IMR-90 (cell line): ENCODE data around the gene TTC7B. TPM values are rescaled to one million over a fixed set of nuclear protein-coding genes. Genes with fewer than 3 reads are reported as not detected.

Experiments
- ATAC-seq: fragments of 200-7000 bp; cut with Tn5 transposase; 2 replicates; pipeline ENCODE4 v1.9.1; 2020; ENCODE audit warnings: low read depth, mild to moderate bottlenecking, moderate library complexity
- BruUV-seq: library from RNA; stranded (reverse); fragments of 400-500 nt; replicated peaks from 2 replicates; lab custom pipeline; 2021; lab: Mats Ljungman, UMichigan
- CTCF ChIA-PET: fragments of 300-600 bp; formaldehyde crosslinking; extraction: SDS; loops from one replicate; lab custom pipeline; 2021; ENCODE audit warnings: antibody characterized with exemption; lab: Yijun Ruan, JAX
- POLR2A ChIA-PET: fragments of 300-600 bp; sonication (Branson Sonifier 250); formaldehyde crosslinking; loops from one replicate; lab custom pipeline; 2022; ENCODE audit warnings: antibody characterized with exemption; ENCODE audit not compliant: unreplicated experiment; lab: Charles Lee
- DNase-seq: peaks from one replicate; pipeline ENCODE4 v3.0.0; 2013
- H2AFZ ChIP-seq: replicated peaks from 2 replicates; pipeline ENCODE3; 2013; ENCODE audit warnings: low read length, mild to moderate bottlenecking; ENCODE audit not compliant: poor library complexity
- H2AK5ac ChIP-seq: 2 replicates; pipeline ENCODE4 v1.6.1; 2013; ENCODE audit warnings: low read depth, low read length, inconsistent platforms
- H2AK9ac ChIP-seq: replicated peaks from 2 replicates; pipeline ENCODE3; 2013; ENCODE audit warnings: mild to moderate bottlenecking, low read depth, low read length, moderate library complexity; ENCODE audit not compliant: poor library complexity
- H2BK120ac ChIP-seq: 2 replicates; pipeline ENCODE4 v1.6.1; 2013; ENCODE audit warnings: low read depth, low read length, inconsistent platforms
- H2BK15ac ChIP-seq: 3 replicates; pipeline ENCODE4 v1.6.1; 2013; ENCODE audit warnings: low read depth, low read length, inconsistent platforms
- H2BK20ac ChIP-seq: 2 replicates; pipeline ENCODE4 v1.6.1; 2013; ENCODE audit warnings: low read depth, mild to moderate bottlenecking, inconsistent platforms, low read length, moderate library complexity
- H2BK5ac ChIP-seq: 2 replicates; pipeline ENCODE4 v1.6.1; 2013; ENCODE audit warnings: mild to moderate bottlenecking, low read depth, low read length, inconsistent platforms; ENCODE audit not compliant: poor library complexity, severe bottlenecking
- H3K14ac ChIP-seq: replicated peaks from 2 replicates; pipeline ENCODE4 v1.6.1; 2013; ENCODE audit warnings: low read depth, low read length, inconsistent platforms
- H3K18ac ChIP-seq: 2 replicates; pipeline ENCODE4 v1.6.1; 2013; ENCODE audit warnings: low read depth, low read length, control low read depth
- H3K23ac ChIP-seq: 2 replicates; pipeline ENCODE4 v1.6.1; 2013; ENCODE audit warnings: low read depth, low read length, inconsistent platforms
- H3K27ac ChIP-seq: 2 replicates; pipeline ENCODE4 v1.5.1; 2013; ENCODE audit warnings: mild to moderate bottlenecking, control low read depth, low read length; ENCODE audit not compliant: insufficient read depth
- H3K27me3 ChIP-seq: 2 replicates; pipeline ENCODE4 v1.6.1; 2013; ENCODE audit warnings: low read length; ENCODE audit not compliant: control insufficient read depth, insufficient read depth
- H3K36me3 ChIP-seq: 2 replicates; pipeline ENCODE4 v1.6.1; 2013; ENCODE audit warnings: low read length, mixed read lengths; ENCODE audit not compliant: control insufficient read depth, insufficient read depth
- H3K4ac ChIP-seq: 2 replicates; pipeline ENCODE4 v1.6.1; 2013; ENCODE audit warnings: low read depth, low read length, inconsistent platforms
- H3K4me1 ChIP-seq: 2 replicates; pipeline ENCODE4 v1.6.1; 2013; ENCODE audit warnings: low read length, mixed read lengths; ENCODE audit not compliant: control insufficient read depth, insufficient read depth
- H3K4me2 ChIP-seq: 2 replicates; pipeline ENCODE4 v1.6.1; 2013; ENCODE audit warnings: low read depth, mild to moderate bottlenecking, control low read depth, low read length, moderate library complexity
- H3K4me3 ChIP-seq: 2 replicates; pipeline ENCODE4 v1.5.1; 2013; ENCODE audit warnings: low read depth, mild to moderate bottlenecking, control low read depth, low read length, moderate library complexity; ENCODE audit not compliant: insufficient read depth
- H3K56ac ChIP-seq: 2 replicates; pipeline ENCODE4 v1.6.1; 2013; ENCODE audit warnings: low read length, inconsistent platforms; ENCODE audit not compliant: insufficient read depth; ENCODE audit errors: extremely low read depth
- H3K79me1 ChIP-seq, 2 experiments: 2 replicates each; pipeline ENCODE4 v1.6.1; 2013; ENCODE audit warnings: low read length in 2 of 2, inconsistent platforms in 1 of 2, low read depth in 1 of 2
- H3K9ac ChIP-seq: 2 replicates; pipeline ENCODE4 v1.6.1; 2013; ENCODE audit warnings: low read depth, low read length, control low read depth
- H3K9me1 ChIP-seq: 2 replicates; pipeline ENCODE4 v1.6.1; 2013; ENCODE audit warnings: low read length, inconsistent platforms; ENCODE audit not compliant: insufficient read depth
- H3K9me3 ChIP-seq: 2 replicates; pipeline ENCODE4 v1.6.1; 2013; ENCODE audit warnings: low read length; ENCODE audit not compliant: control insufficient read depth, insufficient read depth
- H4K20me1 ChIP-seq: 2 replicates; pipeline ENCODE4 v1.6.1; 2013; ENCODE audit warnings: low read length, inconsistent platforms; ENCODE audit not compliant: insufficient read depth
- H4K5ac ChIP-seq: 2 replicates; pipeline ENCODE4 v1.6.1; 2013; ENCODE audit warnings: mild to moderate bottlenecking, low read depth, low read length, control low read depth
- H4K8ac ChIP-seq, 2 experiments: 2 replicates each; pipeline ENCODE4 v1.6.1; 2013; ENCODE audit warnings: low read depth in 2 of 2, low read length in 2 of 2, control low read depth in 1 of 2, inconsistent platforms in 1 of 2
- H4K91ac ChIP-seq: 2 replicates; pipeline ENCODE4 v1.6.1; 2013; ENCODE audit warnings: low read depth, low read length, inconsistent platforms; ENCODE audit not compliant: insufficient read depth
- CEBPB ChIP-seq: IDR thresholded peaks from 2 replicates; pipeline ENCODE4 v1.6.1; 2012; ENCODE audit warnings: low read depth, low read length, improper control_type of control experiment
- MAZ ChIP-seq: IDR thresholded peaks from 2 replicates; pipeline ENCODE4 v1.6.1; 2012; ENCODE audit warnings: low read depth, mild to moderate bottlenecking, low read length, improper control_type of control experiment, moderate library complexity, borderline replicate concordance
- MXI1 ChIP-seq: IDR thresholded peaks from 2 replicates; pipeline ENCODE4 v1.6.1; 2012; ENCODE audit warnings: low read depth, mild to moderate bottlenecking, low read length, moderate library complexity, borderline replicate concordance
- RCOR1 ChIP-seq: IDR thresholded peaks from 2 replicates; pipeline ENCODE4 v1.6.1; 2012; ENCODE audit warnings: mild to moderate bottlenecking, low read length, improper control_type of control experiment; ENCODE audit not compliant: insufficient replicate concordance
- RFX5 ChIP-seq: IDR thresholded peaks from 2 replicates; pipeline ENCODE4 v1.8.0; 2012; ENCODE audit warnings: low read depth, mild to moderate bottlenecking, low read length, moderate library complexity
- WGBS, 2 experiments: methylation state at CpG; one replicate each; pipeline versions ENCODE4 v1.1.5 to v1.1.7; 2013; ENCODE audit warnings: missing lambda C conversion rate in 2 of 2; ENCODE audit not compliant: insufficient read length in 1 of 2; ENCODE audit errors: extremely low coverage in 2 of 2; 5-methylcytosine and 5-hydroxymethylcytosine counted together
- dilution Hi-C: fragments of 300-500 bp; cut with HindIII; formaldehyde crosslinking; loops from one replicate; pipeline ENCODE4 v1.14.3; 2018; ENCODE audit warnings: low sequenced_read_pairs; ENCODE audit not compliant: unreplicated experiment
- in situ Hi-C: fragments of 300-500 bp; cut with MboI; formaldehyde crosslinking; loops from 3 replicates; pipeline ENCODE4 v1.14.3; 2019; ENCODE audit warnings: low sequenced_read_pairs, inconsistent platforms, mixed read lengths
- intact Hi-C: fragments of 100-400 bp; cut with micrococcal nuclease; formaldehyde crosslinking; loops from 2 replicates; pipeline ENCODE4 v1.10.0; 2022
- polyA plus RNA-seq, 3 experiments: library from polyadenylated mRNA; depleted of rRNA; stranded (reverse); fragments of >200 nt; gene quantifications; 2 replicates each; pipeline ENCODE4 v1.2.3, GENCODE V29; 2012; ENCODE audit warnings: low replicate concordance in 1 of 3
- total RNA-seq: library from RNA; depleted of rRNA; stranded (reverse); fragments of >200 nt; gene quantifications from 2 replicates; pipeline ENCODE4 v1.2.3, GENCODE V29; 2012

TTC7B gene
- total and polyA plus RNA-seq, 2 of the 4 experiments (the other 2 are of a cell fraction), result 18.1 to 35.3 TPM

GRCh38 chr14:90714811-90715210 is 101.4 kb downstream of the TTC7B start:
- CTCF ChIA-PET, result no interaction called here
- H3K23ac ChIP-seq, result 0 out of 2 replicates have a peak overlapping the region, but pooled peaks have one; percentile 14

More at GRCh38 chr14:90714811-90715210, 101.4 kb downstream of the TTC7B start:
- Histone ChIP-seq H2BK120ac (no peak overlapping the region), H3K4me1 (peaks cover 6% of the 10 kb centered on the region; the same call in 1 of the 2 replicates), H3K27ac (no peak overlapping the region), H2AK5ac (no peak overlapping the region), H4K8ac (no peak overlapping the region), H4K20me1 (no peaks in the 10 kb centered on the region; the same call in 1 of the 2 replicates), H3K18ac (no peak overlapping the region), H3K79me1 (peaks cover 0 to 3% of the 10 kb centered on the region in 2 experiments; a peak in 1 of 4 replicates), H2BK20ac (no peak overlapping the region), H3K14ac (no peak overlapping the region), H3K9me1 (peaks cover 6% of the 10 kb centered on the region; the same call in 1 of the 2 replicates), H3K36me3 (no peaks in the 10 kb centered on the region), H3K9me3 (no peaks in the 10 kb centered on the region), H2AFZ (no peak overlapping the region), H2BK5ac (no peak overlapping the region), H3K27me3 (no peaks in the 10 kb centered on the region), H3K4me3 (no peak overlapping the region), H2BK15ac (no peak overlapping the region), H3K9ac (no peak overlapping the region), H3K4me2 (no peak overlapping the region), H2AK9ac (no peak overlapping the region), H3K56ac (no peak overlapping the region), H3K4ac (no peak overlapping the region), H4K91ac (no peak overlapping the region), H4K5ac (no peak overlapping the region)
- BruUV-seq, result no TSS peak
- POLR2A ChIA-PET, result no interaction called here
- intact Hi-C loops, result no loop called here
- TF ChIP-seq RFX5 (no peak), CEBPB (no peak), MXI1 (no peak), RCOR1 (no peak), MAZ (no peak)
- ATAC-seq (peak; percentile 87), DNase-seq (peak; percentile 65)
- dilution Hi-C loops, result no loop called here
- no CpG with 5 or more reads among the region's 1 CpG for WGBS, 2 experiments
- in situ Hi-C loops, result no loop called here
